SK-N-SH treated with all-trans-retinoic acid at 6 μM for 48 hours (cell line): ENCODE data around the gene CHL1.

ENCODE experiments used
- CREB5 ChIP-seq: fragments of 250-450 bp; sonication (Bioruptor Pico); IDR thresholded peaks from 2 replicates; pipeline ENCODE4 v1.5.1; 2020; ENCODE audit warnings: low read depth, mild to moderate bottlenecking, moderate library complexity
- ZFP30 ChIP-seq: fragments of 450-650 bp; formaldehyde crosslinking; IDR thresholded peaks from 2 replicates; pipeline ENCODE4 v1.5.0; 2022; ENCODE audit warnings: mild to moderate bottlenecking, moderate library complexity

GRCh38 chr3:312160-312733 lies 115.7 kb downstream of the CHL1 start:
- TF ChIP-seq CREB5 (CRISPR knock-in tag) (no peak), ZFP30 (CRISPR knock-in tag) (no peak)
